ENCODE data around the gene BUD31. TPM values are rescaled to one million over a fixed set of nuclear protein-coding genes. Genes with fewer than 3 reads are reported as not detected.
"Not testable (repeated sequence)": the region's sequence is repeated elsewhere in the genome, so short reads cannot be mapped to it uniquely, and the experiment has no call there.

The BUD31 gene
- total RNA-seq, 1 experiment from 2014 or later, result 69.0 TPM

DNA sequence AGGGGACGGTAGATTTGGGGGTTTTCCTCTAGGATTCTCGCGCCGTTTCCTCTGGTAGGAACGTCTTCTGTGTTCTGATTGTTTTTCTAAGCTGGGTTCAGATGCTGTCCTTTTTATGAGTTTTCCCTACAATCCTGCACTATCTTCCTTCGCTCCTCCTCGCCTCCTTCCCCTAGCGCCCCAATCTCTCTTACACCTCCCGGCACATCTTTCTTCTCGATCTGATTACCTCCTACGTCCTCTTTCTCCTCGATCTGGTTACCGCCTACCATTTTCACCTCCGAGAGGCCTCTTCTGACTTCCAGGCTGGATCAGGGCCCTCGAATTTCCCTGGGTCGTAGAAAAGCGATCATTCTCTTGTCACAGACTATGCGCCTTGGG, 413 bp downstream of the BUD31 start:
- no peak for DNase-seq
- no peaks in the 10 kb centered on the region for H3K9me3 ChIP-seq
- H3K27me3 ChIP-seq, result no peaks in the 10 kb centered on the region
- H3K4me3 ChIP-seq, result peak overlapping the region; percentile 99
- H3K36me3 ChIP-seq, result peaks cover 40% of the 10 kb centered on the region

DNA sequence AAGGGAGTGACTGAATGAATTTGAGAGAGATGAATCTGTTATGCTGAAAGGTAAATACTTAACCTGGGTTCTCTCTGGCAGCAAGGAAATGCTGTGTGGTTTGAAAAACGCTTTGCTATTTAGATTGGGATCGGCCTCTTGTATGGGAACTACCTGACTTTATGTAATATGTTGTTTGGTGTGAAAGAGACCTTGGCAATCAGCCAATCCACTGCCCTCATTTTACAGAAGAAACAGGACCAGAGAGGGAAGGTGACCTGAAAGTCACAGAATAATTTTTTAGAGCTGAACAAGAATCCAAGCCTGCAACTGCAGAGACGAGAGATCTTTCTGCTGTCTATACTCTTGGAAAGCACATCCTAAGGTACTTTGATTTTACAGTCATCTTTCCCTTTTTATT, 1.0 kb downstream of the BUD31 start:
- DNase-seq, result no peak
- Histone ChIP-seq H3K4me3 (peak overlapping the region; percentile 99), H3K27me3 (no peaks in the 10 kb centered on the region), H3K36me3 (peaks cover 44% of the 10 kb centered on the region), H3K9me3 (no peaks in the 10 kb centered on the region)

DNA sequence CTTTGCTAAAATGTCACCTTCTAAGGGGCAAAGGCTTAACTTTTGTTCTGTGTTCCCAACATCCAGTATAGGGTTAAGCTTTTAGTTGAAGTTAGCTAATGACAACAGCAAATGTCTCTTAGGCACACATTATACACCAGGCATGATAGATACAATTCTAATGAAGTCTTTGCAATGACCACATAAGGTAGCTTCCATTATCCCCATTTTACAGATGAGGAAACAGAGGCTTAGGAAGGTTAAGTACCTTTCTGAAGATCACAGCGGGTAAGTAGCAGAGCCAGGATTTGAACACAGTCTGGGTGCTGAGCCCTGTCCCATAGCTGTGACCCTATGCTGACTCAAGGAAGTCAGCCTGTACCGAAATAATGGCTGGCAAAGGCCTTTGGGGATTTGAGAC, 1.9 kb downstream of the BUD31 start:
- H3K36me3 ChIP-seq, result peaks cover 51% of the 10 kb centered on the region
- no peaks in the 10 kb centered on the region for H3K9me3 ChIP-seq
- H3K27me3 ChIP-seq, result no peaks in the 10 kb centered on the region
- H3K4me3 ChIP-seq, result no peak overlapping the region
- DNase-seq, result no peak

DNA sequence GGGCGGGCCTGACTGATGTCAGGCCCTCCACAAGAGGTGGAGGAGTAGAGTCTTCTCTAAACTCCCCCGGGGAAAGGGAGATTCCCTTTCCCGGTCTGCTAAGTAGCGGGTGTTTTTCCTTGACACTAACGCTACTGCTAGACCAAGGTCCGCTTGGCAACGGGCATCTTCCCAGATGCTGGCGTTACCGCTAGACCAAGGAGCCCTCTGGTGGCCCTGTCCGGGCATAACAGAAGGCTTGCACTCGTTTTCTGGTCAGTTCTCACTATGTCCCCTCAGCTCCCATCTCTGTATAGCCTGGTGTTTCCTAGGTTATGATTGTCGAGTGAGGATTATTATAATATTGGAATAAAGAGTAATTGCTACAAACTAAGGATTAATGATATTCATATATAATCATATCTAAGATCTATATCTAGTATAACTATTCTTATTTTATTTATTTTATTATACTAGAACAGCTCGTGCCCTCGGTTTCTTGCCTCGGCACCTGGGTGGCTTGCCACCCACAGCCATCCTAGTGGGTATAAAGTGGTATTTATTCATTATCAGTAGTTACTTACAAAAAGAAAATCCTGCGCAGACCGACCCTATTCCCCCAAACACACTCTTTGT, 6.9 kb downstream of the BUD31 start:
- H3K36me3 ChIP-seq, result peaks cover 60% of the 10 kb centered on the region
- H3K27me3 ChIP-seq, H3K4me3 ChIP-seq, H3K9me3 ChIP-seq: not testable (repeated sequence)
- DNase-seq, result peak; percentile 30

DNA sequence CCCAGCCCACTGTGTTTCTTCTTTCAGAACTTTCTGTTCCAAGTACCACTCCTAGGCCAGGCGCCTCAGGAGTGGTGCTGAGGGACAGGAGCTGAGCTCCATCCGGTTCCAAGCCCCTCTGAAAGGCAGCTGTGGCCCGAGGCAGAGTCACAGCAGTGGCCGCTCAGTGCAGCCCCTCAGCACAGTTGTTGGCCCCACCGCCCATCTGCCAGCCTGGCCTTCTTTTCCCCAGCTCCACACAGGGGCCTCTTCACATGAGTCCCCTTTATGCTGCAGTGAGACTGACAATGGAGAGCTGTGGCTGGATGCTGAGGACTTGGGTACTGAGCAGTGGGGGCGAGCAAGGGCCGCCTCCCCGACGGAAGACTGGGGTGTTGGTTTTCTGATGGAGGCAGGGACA, 9.5 kb downstream of the BUD31 start:
- Histone ChIP-seq H3K27me3 (no peaks in the 10 kb centered on the region), H3K9me3 (no peaks in the 10 kb centered on the region), H3K36me3 (peaks cover 38% of the 10 kb centered on the region), H3K4me3 (no peak overlapping the region)
- DNase-seq, result no peak

DNA sequence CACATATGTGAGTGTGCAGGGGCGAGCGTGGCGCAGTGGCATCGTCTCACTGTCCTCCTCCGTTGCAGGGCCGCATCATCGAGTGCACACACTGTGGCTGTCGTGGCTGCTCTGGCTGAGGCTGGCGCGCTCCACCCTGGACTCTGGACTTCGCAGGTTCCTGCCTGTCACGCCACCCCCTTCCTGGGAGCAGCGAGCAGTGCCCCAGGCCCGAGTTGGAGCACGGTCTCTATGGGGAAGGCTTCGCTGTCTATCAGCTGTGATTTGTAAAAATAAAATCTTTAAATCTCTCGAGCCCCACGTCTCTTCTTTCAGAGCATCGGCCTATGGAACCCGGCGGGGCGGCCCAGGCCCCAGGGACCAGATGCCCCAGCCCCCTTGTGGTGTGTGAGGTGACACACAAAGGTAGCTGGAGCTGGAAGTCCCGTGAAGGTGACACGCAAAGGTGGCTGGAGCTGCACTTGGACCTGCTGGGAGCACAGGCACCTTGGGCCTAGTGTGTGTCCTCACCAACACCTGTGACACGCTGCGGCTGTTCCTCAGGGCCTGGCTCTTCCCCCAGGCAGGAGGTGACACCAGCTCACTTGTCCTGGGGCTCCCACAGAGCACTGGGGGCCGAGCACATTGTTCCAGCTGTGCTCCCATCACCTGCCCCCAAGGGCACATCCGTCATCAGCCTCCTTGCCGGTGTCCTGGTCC, 10.7 kb downstream of the BUD31 start:
- H3K27me3 ChIP-seq, result no peaks in the 10 kb centered on the region

DNA sequence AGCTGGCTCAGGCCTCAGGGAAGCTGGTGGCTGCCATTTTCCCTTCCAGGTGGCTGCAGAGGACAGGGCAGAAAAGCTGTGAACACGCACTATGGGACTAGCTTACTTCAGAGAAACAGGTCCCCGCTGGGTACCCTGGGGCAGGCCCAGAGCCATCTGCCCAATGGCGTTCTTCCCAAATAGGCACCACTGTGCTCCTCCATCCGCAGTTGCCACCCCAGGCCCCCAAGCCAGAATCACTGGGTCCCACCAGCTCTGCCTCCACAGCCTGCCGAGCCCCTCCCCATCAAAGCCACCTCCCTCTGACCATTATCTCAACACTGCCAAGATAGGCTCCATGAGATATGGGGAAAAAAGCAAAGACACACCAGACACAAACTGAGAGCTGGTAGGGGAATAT, 11.4 kb downstream of the BUD31 start:
- peaks cover 21% of the 10 kb centered on the region for H3K36me3 ChIP-seq
- H3K27me3 ChIP-seq, result no peaks in the 10 kb centered on the region
- H3K4me3 ChIP-seq, result no peak overlapping the region
- H3K9me3 ChIP-seq, result no peaks in the 10 kb centered on the region
- DNase-seq, result no peak

More for the DNA sequence above, 10.7 kb downstream of the BUD31 start:
- peaks cover 29% of the 10 kb centered on the region for H3K36me3 ChIP-seq
- H3K4me3 ChIP-seq, result no peak overlapping the region
- DNase-seq, result no peak
- no peaks in the 10 kb centered on the region for H3K9me3 ChIP-seq

DNA sequence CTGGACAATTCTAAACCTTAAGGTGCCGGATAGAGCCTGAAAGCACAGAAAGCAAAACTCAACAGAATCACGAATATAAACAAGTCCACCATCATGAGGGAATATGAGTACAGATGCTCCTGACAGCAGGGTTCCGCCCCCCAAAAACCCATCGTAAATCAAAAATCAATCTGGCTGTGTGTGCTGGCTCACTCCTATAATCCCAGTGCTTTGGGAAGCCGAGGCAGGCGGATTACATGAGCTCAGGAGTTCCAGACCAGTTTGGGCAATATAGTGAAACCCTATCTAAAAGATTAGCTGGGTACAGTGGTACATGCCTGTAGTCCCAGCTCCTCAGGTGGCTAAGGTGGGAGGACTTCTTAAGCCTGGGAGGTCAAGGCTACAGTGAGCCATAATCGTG, 12.2 kb downstream of the BUD31 start:
- no peaks in the 10 kb centered on the region for H3K27me3 ChIP-seq
- H3K9me3 ChIP-seq, result no peaks in the 10 kb centered on the region
- DNase-seq, result no peak
- H3K4me3 ChIP-seq, result no peak overlapping the region
- peaks cover 14% of the 10 kb centered on the region for H3K36me3 ChIP-seq

DNA sequence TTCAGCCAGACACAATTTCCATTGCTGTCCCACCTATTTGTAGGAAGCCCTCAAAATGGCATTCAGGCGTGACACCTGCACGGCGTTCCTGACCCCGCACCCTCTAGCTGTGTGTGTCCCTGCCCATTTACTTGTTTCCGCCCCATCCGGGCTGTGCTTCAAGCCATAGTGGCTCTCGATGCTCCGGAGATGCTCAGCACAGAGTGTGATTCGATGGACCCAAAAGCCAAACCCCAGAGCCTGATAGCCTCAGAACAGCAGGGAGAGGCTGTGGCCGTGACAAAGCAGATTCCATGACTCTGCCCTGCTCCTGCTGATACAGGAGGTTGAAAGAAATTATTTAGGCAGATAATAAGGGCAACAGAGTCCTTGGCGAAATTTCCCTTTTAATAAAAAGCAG, 13.4 kb downstream of the BUD31 start:
- Histone ChIP-seq H3K36me3 (peaks cover 6% of the 10 kb centered on the region; the same call in 1 of the 2 replicates), H3K4me3 (no peak overlapping the region), H3K27me3 (no peaks in the 10 kb centered on the region), H3K9me3 (no peaks in the 10 kb centered on the region)
- no peak for DNase-seq

DNA sequence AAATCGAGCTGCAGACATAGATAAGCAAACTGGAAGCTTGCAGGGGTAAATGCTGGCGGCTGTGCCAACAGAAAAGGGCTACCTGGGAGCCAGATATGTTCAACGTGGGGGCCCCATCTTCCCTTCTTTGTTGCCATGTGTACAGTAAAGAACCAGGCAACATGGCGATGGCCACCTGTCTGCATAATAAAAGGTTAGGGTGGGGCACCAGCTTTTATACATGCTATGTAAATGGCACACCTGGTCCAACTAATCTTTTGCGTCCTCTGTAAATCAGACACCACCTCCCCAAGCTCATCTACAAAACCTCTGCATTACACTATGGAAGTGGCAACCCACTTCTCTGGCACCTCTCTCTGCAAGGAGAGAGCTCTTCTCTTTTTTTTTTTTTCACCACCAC, 13.9 kb downstream of the BUD31 start:
- H3K36me3 ChIP-seq, result peaks cover 2% of the 10 kb centered on the region; the same call in 1 of the 2 replicates
- no peak for DNase-seq
- no peaks in the 10 kb centered on the region for H3K9me3 ChIP-seq
- no peak overlapping the region for H3K4me3 ChIP-seq
- no peaks in the 10 kb centered on the region for H3K27me3 ChIP-seq

DNA sequence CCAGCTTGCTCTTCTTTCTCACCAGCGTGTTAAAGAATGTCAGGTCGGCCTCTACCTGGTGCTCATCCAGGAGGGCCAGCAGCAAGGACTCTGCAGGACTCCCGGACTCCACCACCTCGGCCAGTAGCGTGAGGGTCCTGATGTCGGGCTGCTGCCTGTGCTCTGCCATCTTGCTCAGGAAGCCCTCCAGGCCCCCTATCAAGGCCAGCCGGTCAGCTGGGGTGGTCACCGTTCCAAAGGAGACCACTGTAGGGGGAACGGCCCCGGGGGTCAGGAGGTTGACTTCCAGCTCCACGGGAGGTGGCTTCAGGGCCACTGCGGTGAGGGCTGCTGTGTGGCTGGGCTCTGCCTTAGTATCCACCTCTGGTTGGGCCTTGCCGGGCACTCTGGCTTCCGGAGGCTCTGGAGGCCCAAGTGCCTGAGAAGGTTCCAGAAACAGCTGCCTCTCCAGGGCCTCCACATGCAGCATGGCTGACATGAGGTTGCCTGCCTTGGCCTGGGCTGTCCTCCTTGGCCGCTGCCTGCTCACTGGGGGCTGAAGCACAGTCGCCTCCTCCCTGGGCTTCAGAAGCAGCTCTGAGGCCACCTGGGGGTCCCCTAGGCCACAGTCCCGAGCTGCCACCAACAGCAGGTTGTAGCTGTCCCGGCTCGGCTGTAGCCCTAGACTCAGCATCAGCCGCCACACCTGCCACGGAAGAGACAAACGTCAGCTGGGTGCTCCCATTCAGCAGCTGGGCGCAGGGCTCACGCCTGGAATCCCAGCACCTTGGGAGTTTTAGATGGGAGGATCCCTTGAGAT, 16.4 kb downstream of the BUD31 start:
- DNase-seq, result no peak
- no peaks in the 10 kb centered on the region; the same call in 1 of the 2 replicates for H3K36me3 ChIP-seq
- no peaks in the 10 kb centered on the region for H3K9me3 ChIP-seq
- H3K4me3 ChIP-seq, result no peak overlapping the region
- no peaks in the 10 kb centered on the region for H3K27me3 ChIP-seq

DNA sequence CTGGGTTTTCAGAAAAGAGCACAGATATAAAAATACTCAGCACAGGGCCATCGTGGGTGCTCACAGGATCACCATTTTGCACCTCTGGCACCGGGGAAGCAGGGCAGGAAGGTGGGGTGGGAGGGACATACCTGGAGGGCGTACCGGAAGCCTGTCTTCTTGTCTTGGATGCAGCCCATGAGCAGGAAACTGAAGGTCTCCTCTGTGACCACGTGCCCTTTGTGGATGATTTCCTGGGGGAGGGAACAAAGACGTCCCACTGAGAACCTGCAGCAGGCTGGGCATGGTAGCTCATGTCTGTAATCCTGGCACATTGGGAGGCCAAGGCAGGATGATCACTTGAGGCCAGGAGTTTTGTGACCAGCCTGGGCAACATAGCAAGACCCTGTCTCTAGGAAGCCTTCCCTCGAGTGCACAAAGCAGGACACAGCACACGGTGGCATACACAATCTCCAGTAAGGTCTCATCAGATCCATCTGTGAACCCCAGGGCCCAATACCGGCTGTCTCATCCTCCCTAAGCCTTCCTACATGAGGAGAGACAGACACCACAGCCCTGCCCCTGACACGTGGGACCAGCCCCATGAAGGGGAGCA, 20.3 kb downstream of the BUD31 start:
- H3K4me3 ChIP-seq, result no peak overlapping the region
- H3K36me3 ChIP-seq, result no peaks in the 10 kb centered on the region
- no peaks in the 10 kb centered on the region for H3K9me3 ChIP-seq
- H3K27me3 ChIP-seq, result no peaks in the 10 kb centered on the region
- DNase-seq, result no peak

DNA sequence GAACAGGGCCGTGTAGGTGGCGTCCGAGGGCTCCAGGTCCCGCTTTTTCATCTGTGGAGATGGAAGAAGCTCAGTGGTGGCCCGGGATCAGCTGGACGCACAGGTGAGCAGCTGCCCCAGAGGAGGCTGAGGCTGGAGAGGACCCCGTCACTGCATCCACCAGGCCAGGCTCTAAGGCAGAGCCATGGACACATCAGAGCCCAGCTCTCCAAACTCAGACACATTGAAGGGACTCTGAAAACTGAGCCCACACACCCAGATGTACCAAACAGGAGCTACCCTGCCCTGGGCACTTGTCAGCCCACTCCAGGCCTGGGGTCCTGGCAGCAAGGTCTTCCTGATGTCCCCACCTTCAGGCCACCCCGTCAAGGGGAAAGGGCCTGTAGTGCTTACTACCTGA, 21.0 kb downstream of the BUD31 start:
- H3K9me3 ChIP-seq, result no peaks in the 10 kb centered on the region
- DNase-seq, result no peak
- H3K4me3 ChIP-seq, result no peak overlapping the region
- no peaks in the 10 kb centered on the region for H3K27me3 ChIP-seq
- no peaks in the 10 kb centered on the region for H3K36me3 ChIP-seq

DNA sequence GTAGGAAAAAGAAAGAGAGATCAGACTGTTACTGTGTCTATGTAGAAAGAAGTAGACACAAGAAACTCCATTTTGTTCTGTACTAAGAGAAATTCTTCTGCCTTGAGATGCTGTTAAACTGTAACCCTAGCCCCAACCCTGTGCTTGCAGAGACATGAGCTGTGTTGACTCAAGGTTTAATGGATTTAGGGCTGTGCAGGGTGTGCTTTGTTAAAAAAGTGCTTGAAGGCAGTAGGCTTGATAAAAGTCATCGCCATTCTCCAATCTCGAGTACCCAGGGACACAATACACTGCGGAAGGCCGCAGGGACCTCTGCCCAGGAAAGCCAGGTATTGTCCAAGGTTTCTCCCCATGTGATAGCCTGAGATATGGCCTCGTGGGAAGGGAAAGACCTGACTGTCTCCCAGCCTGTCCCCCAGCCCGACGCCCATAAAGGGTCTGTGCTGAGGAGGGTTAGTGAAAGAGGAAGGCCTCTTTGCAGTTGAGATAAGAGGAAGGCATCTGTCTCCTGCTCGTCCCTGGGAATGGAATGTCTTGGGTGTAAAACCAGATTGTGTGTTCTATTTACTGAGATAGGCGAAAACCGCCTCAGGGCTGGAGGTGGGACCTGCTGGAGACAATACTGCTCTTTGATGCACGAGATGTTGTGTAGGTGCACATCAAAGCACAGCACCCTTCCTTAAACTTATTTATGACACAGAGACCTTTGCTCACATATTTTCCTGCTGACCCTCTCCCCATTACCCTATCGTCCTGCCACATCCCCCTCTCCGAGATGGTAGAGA, 23.2 kb downstream of the BUD31 start:
- not testable (repeated sequence) for DNase-seq, H3K36me3 ChIP-seq, H3K4me3 ChIP-seq, H3K27me3 ChIP-seq, H3K9me3 ChIP-seq

DNA sequence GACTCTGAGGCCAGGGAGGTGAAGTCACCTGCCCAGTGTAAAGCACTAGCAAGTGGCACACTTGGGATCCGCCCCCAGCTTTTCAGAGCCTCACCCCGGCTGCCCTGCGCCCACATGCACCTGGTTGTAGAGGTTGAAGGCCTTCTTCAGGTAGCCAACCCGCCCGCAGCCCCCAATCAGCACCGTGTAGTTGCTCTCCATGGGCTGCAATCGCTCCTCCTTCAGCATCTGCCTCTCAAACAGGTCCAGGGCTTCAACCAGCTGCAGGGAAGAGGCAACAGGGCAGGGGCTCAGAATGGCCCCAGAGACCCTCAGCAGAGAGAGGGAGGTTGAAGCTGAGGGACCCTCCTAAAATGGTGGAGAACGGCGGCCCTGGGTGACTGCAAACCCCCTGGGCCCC, 24.4 kb downstream of the BUD31 start:
- DNase-seq, result no peak
- H3K36me3 ChIP-seq, result no peaks in the 10 kb centered on the region

DNA sequence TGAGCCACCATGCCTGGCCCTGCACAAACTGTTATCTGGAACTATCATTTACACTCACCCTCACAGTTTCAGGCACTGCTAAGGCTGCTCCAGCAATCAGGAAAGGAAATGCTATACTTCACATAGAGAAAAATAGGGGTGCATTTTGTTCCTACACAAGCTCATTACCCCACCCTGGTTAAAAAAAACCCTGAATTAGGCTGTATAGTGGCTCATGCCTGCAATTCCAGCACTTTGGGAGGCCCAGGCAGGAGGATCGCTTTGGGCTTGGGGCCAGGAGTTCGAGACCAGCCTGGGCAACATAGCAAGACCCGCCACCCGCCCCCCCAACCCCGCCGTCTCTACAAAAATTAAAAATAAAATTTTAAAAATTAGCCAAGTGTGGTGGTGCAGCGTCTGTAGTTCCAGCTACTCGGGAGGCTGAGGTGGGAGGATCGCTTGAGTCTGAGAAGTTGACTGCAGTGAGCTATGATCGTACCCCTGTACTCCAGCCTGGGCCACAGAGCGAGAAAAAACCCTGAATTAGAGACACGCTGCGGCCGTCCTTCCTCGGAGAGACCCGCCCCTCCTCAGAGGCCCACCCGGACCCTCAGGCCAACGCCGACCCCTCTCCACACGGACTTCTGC, 29.3 kb downstream of the BUD31 start:
- Histone ChIP-seq H3K4me3 (peak overlapping the region; percentile 87), H3K27me3 (no peaks in the 10 kb centered on the region), H3K9me3 (no peaks in the 10 kb centered on the region), H3K36me3 (peaks cover under 1% of the 10 kb centered on the region; the same call in 1 of the 2 replicates)
- DNase-seq, result no peak

More for the DNA sequence above, 24.4 kb downstream of the BUD31 start:
- H3K9me3 ChIP-seq, result no peaks in the 10 kb centered on the region
- H3K4me3 ChIP-seq, result no peak overlapping the region
- no peaks in the 10 kb centered on the region for H3K27me3 ChIP-seq

Data from MG63 (cell line).